ENCODE data around the gene UQCRQ.

DNA sequence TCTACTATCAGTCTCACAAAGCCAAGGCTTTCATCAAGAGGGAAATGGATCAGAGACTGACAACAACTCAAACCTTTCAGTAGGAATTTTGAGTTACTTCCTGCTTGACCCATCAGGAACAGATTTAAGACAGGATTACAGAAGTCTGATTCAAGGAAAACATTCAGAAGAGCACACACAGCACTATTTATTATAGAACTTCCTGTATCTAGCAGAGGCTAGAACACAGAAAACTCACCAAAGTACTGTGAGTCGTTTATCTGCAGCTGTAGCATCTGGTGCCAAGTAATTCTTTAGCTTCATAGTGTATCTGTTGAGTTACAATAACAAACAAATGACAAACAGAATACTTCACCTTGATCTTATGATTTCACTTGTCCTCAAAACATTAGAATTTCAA is 20.8 kb downstream of the UQCRQ start:
- no peak for TF ChIP-seq ZNF766 (CRISPR knock-in tag; IDR thresholded peaks at IDR 0.05; ENCODE audit: borderline replicate concordance)
- TF ChIP-seq, protein P1, sequence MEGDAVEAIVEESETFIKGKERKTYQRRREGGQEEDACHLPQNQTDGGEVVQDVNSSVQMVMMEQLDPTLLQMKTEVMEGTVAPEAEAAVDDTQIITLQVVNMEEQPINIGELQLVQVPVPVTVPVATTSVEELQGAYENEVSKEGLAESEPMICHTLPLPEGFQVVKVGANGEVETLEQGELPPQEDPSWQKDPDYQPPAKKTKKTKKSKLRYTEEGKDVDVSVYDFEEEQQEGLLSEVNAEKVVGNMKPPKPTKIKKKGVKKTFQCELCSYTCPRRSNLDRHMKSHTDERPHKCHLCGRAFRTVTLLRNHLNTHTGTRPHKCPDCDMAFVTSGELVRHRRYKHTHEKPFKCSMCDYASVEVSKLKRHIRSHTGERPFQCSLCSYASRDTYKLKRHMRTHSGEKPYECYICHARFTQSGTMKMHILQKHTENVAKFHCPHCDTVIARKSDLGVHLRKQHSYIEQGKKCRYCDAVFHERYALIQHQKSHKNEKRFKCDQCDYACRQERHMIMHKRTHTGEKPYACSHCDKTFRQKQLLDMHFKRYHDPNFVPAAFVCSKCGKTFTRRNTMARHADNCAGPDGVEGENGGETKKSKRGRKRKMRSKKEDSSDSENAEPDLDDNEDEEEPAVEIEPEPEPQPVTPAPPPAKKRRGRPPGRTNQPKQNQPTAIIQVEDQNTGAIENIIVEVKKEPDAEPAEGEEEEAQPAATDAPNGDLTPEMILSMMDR (CRISPR knock-in tag; IDR thresholded peaks at IDR 0.05) = no peak
- no peak for TF ChIP-seq ELF1 (CRISPR knock-in tag; IDR thresholded peaks at IDR 0.05)
- no peak for TF ChIP-seq ZBTB7A (CRISPR knock-in tag; IDR thresholded peaks at IDR 0.05)
- TF ChIP-seq, protein P2, sequence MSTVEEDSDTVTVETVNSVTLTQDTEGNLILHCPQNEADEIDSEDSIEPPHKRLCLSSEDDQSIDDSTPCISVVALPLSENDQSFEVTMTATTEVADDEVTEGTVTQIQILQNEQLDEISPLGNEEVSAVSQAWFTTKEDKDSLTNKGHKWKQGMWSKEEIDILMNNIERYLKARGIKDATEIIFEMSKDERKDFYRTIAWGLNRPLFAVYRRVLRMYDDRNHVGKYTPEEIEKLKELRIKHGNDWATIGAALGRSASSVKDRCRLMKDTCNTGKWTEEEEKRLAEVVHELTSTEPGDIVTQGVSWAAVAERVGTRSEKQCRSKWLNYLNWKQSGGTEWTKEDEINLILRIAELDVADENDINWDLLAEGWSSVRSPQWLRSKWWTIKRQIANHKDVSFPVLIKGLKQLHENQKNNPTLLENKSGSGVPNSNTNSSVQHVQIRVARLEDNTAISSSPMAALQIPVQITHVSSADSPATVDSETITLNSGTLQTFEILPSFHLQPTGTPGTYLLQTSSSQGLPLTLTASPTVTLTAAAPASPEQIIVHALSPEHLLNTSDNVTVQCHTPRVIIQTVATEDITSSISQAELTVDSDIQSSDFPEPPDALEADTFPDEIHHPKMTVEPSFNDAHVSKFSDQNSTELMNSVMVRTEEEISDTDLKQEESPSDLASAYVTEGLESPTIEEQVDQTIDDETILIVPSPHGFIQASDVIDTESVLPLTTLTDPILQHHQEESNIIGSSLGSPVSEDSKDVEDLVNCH (CRISPR knock-in tag; IDR thresholded peaks at IDR 0.05) = no peak
- TF ChIP-seq BRD4 (CRISPR knock-in tag; IDR thresholded peaks at IDR 0.05) = no peak
